BJ (cell line): ENCODE measurements around the gene MAMLD1. TPM values are rescaled to one million over a fixed set of nuclear protein-coding genes. Genes with fewer than 3 reads are reported as not detected.

Experiments used
- CTCF ChIA-PET: fragments of 350-600 bp; formaldehyde crosslinking; extraction: SDS; loops from one replicate; lab custom pipeline; 2021; ENCODE audit warnings: antibody characterized with exemption, inconsistent platforms; lab: Yijun Ruan, JAX
- POLR2A ChIA-PET: fragments of 300-600 bp; sonication (Branson Sonifier 250); formaldehyde crosslinking; extraction: SDS; loops from one replicate; lab custom pipeline; 2021; ENCODE audit warnings: antibody characterized with exemption; lab: Charles Lee
- DNase-seq: peaks from one replicate; pipeline ENCODE4 v3.0.0-alpha.2; 2011; ENCODE audit warnings: low read depth
- H3K27me3 ChIP-seq: 2 replicates; pipeline ENCODE4 v1.6.0; 2011; ENCODE audit warnings: low read length; ENCODE audit not compliant: control insufficient read depth, insufficient read depth
- H3K36me3 ChIP-seq: 2 replicates; pipeline ENCODE4 v1.5.1; 2011; ENCODE audit warnings: low read length; ENCODE audit not compliant: control insufficient read depth, insufficient read depth
- H3K4me3 ChIP-seq: 2 replicates; pipeline ENCODE4 v1.5.1; 2011; ENCODE audit warnings: low read depth, mild to moderate bottlenecking, control low read depth, low read length
- CTCF ChIP-seq: IDR thresholded peaks from 2 replicates; pipeline ENCODE4 v1.5.1; 2011; ENCODE audit warnings: low read depth, mild to moderate bottlenecking, control low read depth, inconsistent platforms, low read length, moderate library complexity; ENCODE audit not compliant: insufficient read depth
- polyA plus RNA-seq: library from polyadenylated mRNA; depleted of rRNA; stranded (reverse); fragments of >200 nt; gene quantifications from 2 replicates; pipeline ENCODE4 v1.2.3, GENCODE V29; 2011

MAMLD1 gene
- polyA plus RNA-seq, 1 experiment = 3.9 TPM

DNA sequence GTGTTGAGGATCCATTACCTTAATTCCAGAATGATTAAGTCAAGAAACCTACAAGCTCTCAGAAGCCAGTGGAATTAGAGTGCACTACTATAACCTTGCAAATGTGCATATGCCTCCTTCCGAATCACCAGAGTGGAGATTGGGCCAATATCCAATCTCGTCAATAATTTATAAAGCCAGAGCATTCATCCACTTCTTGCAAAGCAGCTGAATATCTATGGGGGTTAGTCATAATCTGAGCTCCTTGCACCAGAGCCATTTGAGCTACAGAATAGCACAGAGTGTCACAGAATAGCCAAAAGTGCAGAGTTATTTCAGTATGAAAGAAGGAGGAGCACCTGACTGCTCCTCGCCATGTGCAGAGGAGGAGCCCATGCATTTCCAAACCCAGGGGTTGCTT is 136.1 kb downstream of the MAMLD1 start:
- ChIA-PET POLR2A (no interaction called here), CTCF (interaction anchor here (0.8 kb wide), 1 partner anchor 627 kb away, joined by 3 read pairs; no protein-coding TSS in a partner anchor)
- no peak for DNase-seq
- Histone ChIP-seq H3K27me3 (no peaks in the 10 kb centered on the region), H3K36me3 (peaks cover 2% of the 10 kb centered on the region; the same call in 1 of the 2 replicates), H3K4me3 (no peak overlapping the region)
- no peak for TF ChIP-seq CTCF

DNA sequence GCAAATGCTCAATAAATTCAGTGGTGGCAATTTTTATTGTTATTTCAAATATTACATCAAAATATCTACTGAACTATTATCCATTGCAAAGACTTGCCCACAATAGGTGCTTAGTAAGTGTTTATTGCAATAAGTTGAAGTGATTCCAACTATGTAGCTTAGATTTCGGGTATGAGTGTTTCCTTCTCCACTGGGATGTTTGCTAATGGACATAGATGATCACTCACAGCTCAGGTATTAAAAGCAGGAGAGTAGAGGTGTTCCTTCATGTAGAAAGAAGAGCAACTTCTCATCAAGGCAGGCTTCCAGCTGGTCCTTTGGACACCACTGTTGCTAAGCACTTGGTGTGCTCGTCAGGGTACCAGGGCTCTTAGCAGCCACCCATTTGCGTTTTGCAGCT is 139.0 kb downstream of the MAMLD1 start:
- no peaks in the 10 kb centered on the region for H3K27me3 ChIP-seq
- H3K36me3 ChIP-seq = peaks cover 2% of the 10 kb centered on the region; the same call in 1 of the 2 replicates
- TF ChIP-seq CTCF = no peak
- ChIA-PET POLR2A (no interaction called here), CTCF (interaction anchor here (0.9 to 1.4 kb wide), 3 partner anchors 16 to 136 kb away, joined by 3 to 4 read pairs (median 4); no protein-coding TSS in a partner anchor)
- DNase-seq = no peak
- no peak overlapping the region for H3K4me3 ChIP-seq

- no peak for DNase-seq
- Histone ChIP-seq H3K36me3 (peaks cover 2% of the 10 kb centered on the region; the same call in 1 of the 2 replicates), H3K4me3 (no peak overlapping the region), H3K27me3 (no peaks in the 10 kb centered on the region)
- POLR2A ChIA-PET = no interaction called here
- no peak for TF ChIP-seq CTCF
- CTCF ChIA-PET = interaction anchor here (0.9 to 1.4 kb wide), 3 partner anchors 17 to 138 kb away, joined by 3 to 4 read pairs (median 4); no protein-coding TSS in a partner anchor
Observed at GRCh38 chrX:150502979-150503897, 140.1 kb downstream of the MAMLD1 start.

GRCh38 chrX:150503898-150504219 is 140.7 kb downstream of the MAMLD1 start:
- peak; percentile 15; the same call in 1 of the 2 replicates for TF ChIP-seq CTCF
- H3K36me3 ChIP-seq = peaks cover 2% of the 10 kb centered on the region; the same call in 1 of the 2 replicates
- ChIA-PET CTCF (no interaction called here), POLR2A (no interaction called here)
- no peaks in the 10 kb centered on the region for H3K27me3 ChIP-seq
- no peak for DNase-seq
- no peak overlapping the region for H3K4me3 ChIP-seq

GRCh38 chrX:150504397-150505182 is 141.5 kb downstream of the MAMLD1 start:
- Histone ChIP-seq H3K36me3 (peaks cover 2% of the 10 kb centered on the region; the same call in 1 of the 2 replicates), H3K4me3 (no peak overlapping the region), H3K27me3 (no peaks in the 10 kb centered on the region)
- CTCF ChIA-PET = no interaction called here
- no peak for TF ChIP-seq CTCF
- POLR2A ChIA-PET = no interaction called here
- no peak for DNase-seq
